HepG2 (cell line): ENCODE results near the gene CD2AP. TPM values are rescaled to one million over a fixed set of nuclear protein-coding genes. Genes with fewer than 3 reads are reported as not detected.

ENCODE experiments used
- ATAC-seq: fragments of 200-7000 bp; cut with Tn5 transposase; 3 replicates; pipeline ENCODE4 v1.9.1; 2020; ENCODE audit warnings: mild to moderate bottlenecking, moderate library complexity
- BruUV-seq: library from RNA; stranded (reverse); fragments of 400-500 nt; replicated peaks from 2 replicates; lab custom pipeline; 2021; lab: Mats Ljungman, UMichigan
- CTCF ChIA-PET: fragments of 300-600 bp; formaldehyde crosslinking; extraction: SDS; loops from one replicate; lab custom pipeline; 2021; ENCODE audit warnings: low total read pairs, inconsistent platforms, low intra/inter-chr PET ratio; lab: Yijun Ruan, JAX
- POLR2A ChIA-PET: fragments of 350-600 bp; sonication (Branson Sonifier 250); formaldehyde crosslinking; loops from one replicate; lab custom pipeline; 2020; ENCODE audit warnings: antibody characterized with exemption, inconsistent platforms; lab: Yijun Ruan, JAX
- DNase-seq: peaks from one replicate; pipeline ENCODE4 v3.0.0-alpha.2; 2015; ENCODE audit warnings: low spot score
- FAIRE-seq: peaks from 3 replicates; lab custom pipeline; 2011; peaks lifted over from hg19 to GRCh38; lab: Jason Lieb, UNC
- H2AFZ ChIP-seq: one replicate; pipeline ENCODE4 v1.6.1; 2011; ENCODE audit warnings: low read length, inconsistent platforms
- H3K27ac ChIP-seq: fragments of 300-600 bp; 3 replicates; pipeline ENCODE4 v1.8.0; 2011; ENCODE audit warnings: mixed run types, mild to moderate bottlenecking, mixed read lengths, low read length, inconsistent platforms; ENCODE audit not compliant: insufficient read depth; ENCODE audit errors: extremely low read length
- H3K27me3 ChIP-seq, 2 experiments: fragments of 200-600 bp in 1 of 2; 2 replicates in 1 of 2; 3 replicates in 1 of 2; pipeline versions ENCODE4 v1.6.0 to v1.8.0; 2011; ENCODE audit warnings: low read length in 2 of 2, mild to moderate bottlenecking in 2 of 2, moderate library complexity in 2 of 2, inconsistent platforms in 1 of 2; ENCODE audit not compliant: insufficient read depth in 2 of 2, control insufficient read depth in 1 of 2
- H3K36me3 ChIP-seq, 2 experiments: fragments of 200-600 bp in 1 of 2; replicated peaks in 1 of 2; 2 replicates in 1 of 2; 3 replicates in 1 of 2; pipeline versions ENCODE4 v1.5.1 to v1.8.0; 2011; ENCODE audit warnings: low read length in 2 of 2, inconsistent platforms in 1 of 2; ENCODE audit not compliant: insufficient read depth in 2 of 2, control insufficient read depth in 1 of 2
- H3K4me1 ChIP-seq: 2 replicates; pipeline ENCODE4 v1.5.1; 2012; ENCODE audit warnings: low read length, inconsistent platforms; ENCODE audit not compliant: insufficient read depth
- H3K4me2 ChIP-seq: 2 replicates; pipeline ENCODE4 v1.6.0; 2011; ENCODE audit warnings: low read depth, low read length, inconsistent platforms
- H3K4me3 ChIP-seq, 3 experiments: fragments of 200-600 bp in 1 of 3; sonication (generic), shearing (Covaris generic) in 1 of 3; replicated peaks in 1 of 3; 2 replicates each; pipeline ENCODE4 v1.5.1; 2011 to 2016; ENCODE audit warnings: low read length in 3 of 3, inconsistent platforms in 2 of 3, low read depth in 2 of 3, mild to moderate bottlenecking in 2 of 3, control low read depth in 1 of 3, mixed read lengths in 1 of 3; ENCODE audit not compliant: insufficient read depth in 1 of 3
- H3K79me2 ChIP-seq: one replicate; pipeline ENCODE4 v1.6.1; 2011; ENCODE audit warnings: low read length, inconsistent platforms; ENCODE audit not compliant: insufficient read depth
- H3K9ac ChIP-seq: 2 replicates; pipeline ENCODE4 v1.6.0; 2011; ENCODE audit warnings: mild to moderate bottlenecking, low read depth, low read length, inconsistent platforms; ENCODE audit not compliant: insufficient read depth
- H3K9me3 ChIP-seq: 2 replicates; pipeline ENCODE4 v1.5.1; 2012; ENCODE audit warnings: mild to moderate bottlenecking, low read length
- H4K20me1 ChIP-seq: 2 replicates; pipeline ENCODE4 v1.6.0; 2011; ENCODE audit warnings: inconsistent platforms, mild to moderate bottlenecking, low read length, moderate library complexity; ENCODE audit not compliant: insufficient read depth
- ATF7-NPFF ChIP-seq: sonication (generic); formaldehyde crosslinking; IDR thresholded peaks from 2 replicates; pipeline ENCODE4 v1.8.1; 2023; ENCODE audit warnings: mild to moderate bottlenecking, low read depth, missing genetic modification reagents, moderate library complexity
- GZF1 ChIP-seq: sonication (generic); formaldehyde crosslinking; IDR thresholded peaks from 2 replicates; pipeline ENCODE4 v1.5.1; 2020; ENCODE audit warnings: mild to moderate bottlenecking, missing genetic modification reagents
- JDP2 ChIP-seq: sonication (generic); formaldehyde crosslinking; IDR thresholded peaks from 2 replicates; pipeline ENCODE4 v1.8.1; 2022; ENCODE audit warnings: missing genetic modification reagents, borderline replicate concordance
- JUN ChIP-seq: sonication (generic); formaldehyde crosslinking; IDR thresholded peaks from 2 replicates; pipeline ENCODE4 v1.4.0; 2020; ENCODE audit warnings: mild to moderate bottlenecking, missing genetic modification reagents
- NFKBIZ ChIP-seq: IDR thresholded peaks from 2 replicates; pipeline ENCODE4 v1.6.1; 2018; ENCODE audit warnings: missing genetic modification reagents, missing compliant biosample characterization
- PHF8 ChIP-seq: sonication (generic); formaldehyde crosslinking; IDR thresholded peaks from 2 replicates; pipeline ENCODE4 v1.5.0; 2020; ENCODE audit warnings: missing genetic modification reagents
- RNF219 ChIP-seq: sonication (generic); formaldehyde crosslinking; IDR thresholded peaks from 2 replicates; pipeline ENCODE4 v1.5.0; 2020; ENCODE audit warnings: mild to moderate bottlenecking, missing genetic modification reagents
- TBX2 ChIP-seq: sonication (generic); formaldehyde crosslinking; IDR thresholded peaks from 2 replicates; pipeline ENCODE4 v1.5.0; 2020; ENCODE audit warnings: missing genetic modification reagents, mild to moderate bottlenecking, borderline replicate concordance
- ZBTB43 ChIP-seq: sonication (generic); formaldehyde crosslinking; conservative IDR thresholded peaks from 2 replicates; pipeline ENCODE4 v1.4.0; 2020; ENCODE audit warnings: missing genetic modification reagents
- ZNF207 ChIP-seq: fragments of 450-650 bp; IDR thresholded peaks from 2 replicates; pipeline ENCODE4 v1.6.1; 2016; ENCODE audit warnings: antibody characterized with exemption, borderline replicate concordance
- ZNF556 ChIP-seq: sonication (generic); formaldehyde crosslinking; IDR thresholded peaks from 2 replicates; pipeline ENCODE4 v1.4.0; 2020; ENCODE audit warnings: mild to moderate bottlenecking, missing genetic modification reagents, borderline replicate concordance
- WGBS: methylation state at CpG from one replicate; pipeline ENCODE4 v1.1.6; 2017; ENCODE audit warnings: low lambda C conversion rate; 5-methylcytosine and 5-hydroxymethylcytosine counted together
- in situ Hi-C: cut with HindIII; loops from 2 replicates; pipeline ENCODE4 v1.10.0; 2017; ENCODE audit warnings: low pct_unique_long_range_greater_than_20kb; ENCODE audit not compliant: extremely low pct_ligation_motif_present
- intact Hi-C: fragments of 100-400 bp; cut with micrococcal nuclease; formaldehyde crosslinking; loops from one replicate; pipeline ENCODE4 v1.10.0; 2022; ENCODE audit not compliant: unreplicated experiment
- polyA plus RNA-seq, 8 experiments: library from polyadenylated mRNA; depleted of rRNA in 3 of 8; stranded (reverse) in 7 of 8; unstranded in 1 of 8; fragments of >200 nt; fragmentation: Illumina TruSeq in 4 of 8; extraction: Trizol in 4 of 8; gene quantifications; 2 replicates each; pipeline versions ENCODE4 v1.2.1 to v1.2.3, GENCODE V29; 2011 to 2016; ENCODE audit warnings: low read depth in 4 of 8, missing spikeins in 1 of 8, mixed read lengths in 1 of 8; ENCODE audit not compliant: insufficient read depth in 1 of 8
- total RNA-seq, 5 experiments: library from RNA; depleted of rRNA; stranded (reverse); fragments of >200 nt; fragmentation: Illumina TruSeq; extraction: Trizol; gene quantifications; 2 replicates each; pipeline ENCODE4 v1.2.3, GENCODE V29; 2016; ENCODE audit warnings: low read depth in 1 of 5
- TF ChIP-seq, protein P1 (sequence below): sonication (generic); formaldehyde crosslinking; IDR thresholded peaks from 2 replicates; pipeline ENCODE4 v1.5.0; 2020; ENCODE audit warnings: mild to moderate bottlenecking, missing genetic modification reagents, borderline replicate concordance
- TF ChIP-seq, protein P2 (sequence below): sonication (generic); formaldehyde crosslinking; IDR thresholded peaks from 2 replicates; pipeline ENCODE4 v1.5.1; 2020; ENCODE audit warnings: mild to moderate bottlenecking, missing genetic modification reagents, borderline replicate concordance

The CD2AP gene
- total and polyA plus RNA-seq, 2 of the 13 experiments (the other 11 are each of a cell fraction or from before 2014, with no cell fraction given), result 8.6 to 31.9 TPM

- ChIA-PET POLR2A (interaction anchor here (0.7 to 2.4 kb wide), 21 partner anchors 9 to 629 kb away, joined by 3 to 29 read pairs (median 4); no protein-coding TSS in a partner anchor), CTCF (no interaction called here)
- DNase-seq, result peak; percentile 43
- Histone ChIP-seq H3K79me2 (peaks cover 53% of the 10 kb centered on the region), H3K27ac (peak overlapping the region; percentile 93), H2AFZ (no peak overlapping the region), H3K4me1 (peaks cover 48% of the 10 kb centered on the region), H4K20me1 (peaks cover 33% of the 10 kb centered on the region), H3K4me2 (peak overlapping the region; percentile 92), H3K9ac (peak overlapping the region; percentile 92), H3K4me3 (peak overlapping the region; percentile 91 to 94 (median 93)), H3K36me3 (no peaks in the 10 kb centered on the region), H3K27me3 (no peaks in the 10 kb centered on the region; a peak in 1 of 5 replicates), H3K9me3 (no peaks in the 10 kb centered on the region)
- in situ Hi-C loops (no loop called here), intact Hi-C loops (loop anchor here (1.0 to 5.0 kb wide), 3 partner anchors 39 to 401 kb away; no protein-coding TSS in a partner anchor)
- peak; percentile 18 for FAIRE-seq
- peak; percentile 6; the same call in 2 of the 3 replicates for ATAC-seq
- 1% methylated on average over 30 of the region's 31 CpGs for WGBS
- TSS peak; percentile 50 for BruUV-seq
- TF ChIP-seq JDP2 (CRISPR knock-in tag) (no peak), PHF8 (CRISPR knock-in tag) (no peak; the same call in 1 of the 2 replicates), ZBTB43 (CRISPR knock-in tag) (no peak), ZNF207 (no peak), ATF7-NPFF (CRISPR knock-in tag) (no peak), TBX2 (CRISPR knock-in tag) (no peak; the same call in 1 of the 2 replicates), JUN (CRISPR knock-in tag) (no peak), NFKBIZ (CRISPR knock-in tag) (no peak), ZNF556 (no peak), GZF1 (CRISPR knock-in tag) (no peak), RNF219 (CRISPR knock-in tag) (no peak)
- TF ChIP-seq, protein P1, sequence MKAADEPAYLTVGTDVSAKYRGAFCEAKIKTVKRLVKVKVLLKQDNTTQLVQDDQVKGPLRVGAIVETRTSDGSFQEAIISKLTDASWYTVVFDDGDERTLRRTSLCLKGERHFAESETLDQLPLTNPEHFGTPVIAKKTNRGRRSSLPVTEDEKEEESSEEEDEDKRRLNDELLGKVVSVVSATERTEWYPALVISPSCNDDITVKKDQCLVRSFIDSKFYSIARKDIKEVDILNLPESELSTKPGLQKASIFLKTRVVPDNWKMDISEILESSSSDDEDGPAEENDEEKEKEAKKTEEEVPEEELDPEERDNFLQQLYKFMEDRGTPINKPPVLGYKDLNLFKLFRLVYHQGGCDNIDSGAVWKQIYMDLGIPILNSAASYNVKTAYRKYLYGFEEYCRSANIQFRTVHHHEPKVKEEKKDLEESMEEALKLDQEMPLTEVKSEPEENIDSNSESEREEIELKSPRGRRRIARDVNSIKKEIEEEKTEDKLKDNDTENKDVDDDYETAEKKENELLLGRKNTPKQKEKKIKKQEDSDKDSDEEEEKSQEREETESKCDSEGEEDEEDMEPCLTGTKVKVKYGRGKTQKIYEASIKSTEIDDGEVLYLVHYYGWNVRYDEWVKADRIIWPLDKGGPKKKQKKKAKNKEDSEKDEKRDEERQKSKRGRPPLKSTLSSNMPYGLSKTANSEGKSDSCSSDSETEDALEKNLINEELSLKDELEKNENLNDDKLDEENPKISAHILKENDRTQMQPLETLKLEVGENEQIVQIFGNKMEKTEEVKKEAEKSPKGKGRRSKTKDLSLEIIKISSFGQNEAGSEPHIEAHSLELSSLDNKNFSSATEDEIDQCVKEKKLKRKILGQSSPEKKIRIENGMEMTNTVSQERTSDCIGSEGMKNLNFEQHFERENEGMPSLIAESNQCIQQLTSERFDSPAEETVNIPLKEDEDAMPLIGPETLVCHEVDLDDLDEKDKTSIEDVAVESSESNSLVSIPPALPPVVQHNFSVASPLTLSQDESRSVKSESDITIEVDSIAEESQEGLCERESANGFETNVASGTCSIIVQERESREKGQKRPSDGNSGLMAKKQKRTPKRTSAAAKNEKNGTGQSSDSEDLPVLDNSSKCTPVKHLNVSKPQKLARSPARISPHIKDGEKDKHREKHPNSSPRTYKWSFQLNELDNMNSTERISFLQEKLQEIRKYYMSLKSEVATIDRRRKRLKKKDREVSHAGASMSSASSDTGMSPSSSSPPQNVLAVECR (CRISPR knock-in tag), result peak; percentile 22
- TF ChIP-seq, protein P2, sequence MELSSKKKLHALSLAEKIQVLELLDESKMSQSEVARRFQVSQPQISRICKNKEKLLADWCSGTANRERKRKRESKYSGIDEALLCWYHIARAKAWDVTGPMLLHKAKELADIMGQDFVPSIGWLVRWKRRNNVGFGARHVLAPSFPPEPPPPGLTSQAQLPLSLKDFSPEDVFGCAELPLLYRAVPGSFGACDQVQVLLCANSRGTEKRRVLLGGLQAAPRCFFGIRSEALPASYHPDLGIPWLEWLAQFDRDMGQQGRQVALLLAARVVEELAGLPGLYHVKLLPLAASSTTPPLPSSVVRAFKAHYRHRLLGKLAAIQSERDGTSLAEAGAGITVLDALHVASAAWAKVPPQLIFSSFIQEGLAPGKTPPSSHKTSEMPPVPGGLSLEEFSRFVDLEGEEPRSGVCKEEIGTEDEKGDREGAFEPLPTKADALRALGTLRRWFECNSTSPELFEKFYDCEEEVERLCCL (CRISPR knock-in tag), result no peak
These were observed 897 bp downstream of the CD2AP start for GRCh38 chr6:47478233-47479139.
